ENCODE data around the gene EFHC1. TPM values are rescaled to one million over a fixed set of nuclear protein-coding genes. Genes with fewer than 3 reads are reported as not detected.
A peak's percentile ranks its signal among the peaks of the same experiment; 100 is the strongest.

Gene EFHC1
- total and polyA plus RNA-seq, 2 of the 13 experiments (the other 11 are each of a cell fraction or from before 2014, with no cell fraction given): 23.4 to 29.5 TPM

DNA sequence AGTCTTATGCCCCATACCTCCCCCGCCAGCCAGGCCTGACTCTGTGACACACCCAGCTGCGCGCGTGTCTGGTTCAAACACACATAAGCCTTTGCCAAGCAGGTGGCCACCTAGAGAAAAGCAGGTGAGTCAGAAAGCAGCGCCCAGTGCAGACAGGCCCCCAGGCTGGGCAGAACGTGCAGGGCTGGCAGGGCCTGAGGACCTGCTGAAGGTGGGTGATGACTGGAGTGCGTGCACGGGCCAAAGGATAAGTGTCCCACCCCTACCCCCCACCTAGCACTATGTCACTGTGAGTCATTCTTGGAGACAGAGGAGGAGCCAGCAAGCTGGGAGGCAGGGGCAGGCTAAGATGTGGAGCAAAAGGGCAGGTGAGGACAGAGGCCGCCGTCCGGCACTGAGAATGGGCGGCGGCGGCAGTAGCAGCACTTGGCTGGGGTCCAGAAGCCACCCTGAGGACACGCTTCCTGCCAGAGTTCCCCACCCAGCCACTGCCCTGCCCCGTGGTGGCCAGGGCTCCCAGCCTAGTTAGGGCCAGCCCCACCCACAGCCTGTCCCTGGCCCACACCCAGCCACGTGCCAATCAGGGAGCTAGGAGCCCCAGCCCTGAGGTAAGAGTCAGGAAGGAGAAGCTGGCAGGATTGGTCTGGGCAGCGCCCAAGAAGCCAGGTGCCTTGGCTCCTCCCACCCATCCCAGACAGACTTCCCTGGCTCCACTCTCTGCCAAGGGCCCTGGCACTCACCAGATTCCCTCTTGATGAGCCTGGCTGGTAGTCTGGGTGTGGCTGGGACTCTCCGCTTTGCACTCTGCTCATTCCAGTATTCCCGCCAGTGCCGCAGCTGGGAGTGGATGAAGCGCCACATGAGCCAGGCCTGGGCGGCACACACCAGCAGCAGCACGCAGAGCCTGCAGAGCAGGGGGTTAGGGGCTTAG, 84.0 kb downstream of the EFHC1 start (continued):
- TF ChIP-seq, protein P1, sequence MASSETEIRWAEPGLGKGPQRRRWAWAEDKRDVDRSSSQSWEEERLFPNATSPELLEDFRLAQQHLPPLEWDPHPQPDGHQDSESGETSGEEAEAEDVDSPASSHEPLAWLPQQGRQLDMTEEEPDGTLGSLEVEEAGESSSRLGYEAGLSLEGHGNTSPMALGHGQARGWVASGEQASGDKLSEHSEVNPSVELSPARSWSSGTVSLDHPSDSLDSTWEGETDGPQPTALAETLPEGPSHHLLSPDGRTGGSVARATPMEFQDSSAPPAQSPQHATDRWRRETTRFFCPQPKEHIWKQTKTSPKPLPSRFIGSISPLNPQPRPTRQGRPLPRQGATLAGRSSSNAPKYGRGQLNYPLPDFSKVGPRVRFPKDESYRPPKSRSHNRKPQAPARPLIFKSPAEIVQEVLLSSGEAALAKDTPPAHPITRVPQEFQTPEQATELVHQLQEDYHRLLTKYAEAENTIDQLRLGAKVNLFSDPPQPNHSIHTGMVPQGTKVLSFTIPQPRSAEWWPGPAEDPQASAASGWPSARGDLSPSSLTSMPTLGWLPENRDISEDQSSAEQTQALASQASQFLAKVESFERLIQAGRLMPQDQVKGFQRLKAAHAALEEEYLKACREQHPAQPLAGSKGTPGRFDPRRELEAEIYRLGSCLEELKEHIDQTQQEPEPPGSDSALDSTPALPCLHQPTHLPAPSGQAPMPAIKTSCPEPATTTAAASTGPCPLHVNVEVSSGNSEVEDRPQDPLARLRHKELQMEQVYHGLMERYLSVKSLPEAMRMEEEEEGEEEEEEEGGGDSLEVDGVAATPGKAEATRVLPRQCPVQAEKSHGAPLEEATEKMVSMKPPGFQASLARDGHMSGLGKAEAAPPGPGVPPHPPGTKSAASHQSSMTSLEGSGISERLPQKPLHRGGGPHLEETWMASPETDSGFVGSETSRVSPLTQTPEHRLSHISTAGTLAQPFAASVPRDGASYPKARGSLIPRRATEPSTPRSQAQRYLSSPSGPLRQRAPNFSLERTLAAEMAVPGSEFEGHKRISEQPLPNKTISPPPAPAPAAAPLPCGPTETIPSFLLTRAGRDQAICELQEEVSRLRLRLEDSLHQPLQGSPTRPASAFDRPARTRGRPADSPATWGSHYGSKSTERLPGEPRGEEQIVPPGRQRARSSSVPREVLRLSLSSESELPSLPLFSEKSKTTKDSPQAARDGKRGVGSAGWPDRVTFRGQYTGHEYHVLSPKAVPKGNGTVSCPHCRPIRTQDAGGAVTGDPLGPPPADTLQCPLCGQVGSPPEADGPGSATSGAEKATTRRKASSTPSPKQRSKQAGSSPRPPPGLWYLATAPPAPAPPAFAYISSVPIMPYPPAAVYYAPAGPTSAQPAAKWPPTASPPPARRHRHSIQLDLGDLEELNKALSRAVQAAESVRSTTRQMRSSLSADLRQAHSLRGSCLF (CRISPR knock-in tag; IDR thresholded peaks at IDR 0.05; ENCODE audit: borderline replicate concordance): no peak
- peak; percentile 68 for TF ChIP-seq AGO2 (optimal IDR thresholded peaks at IDR 0.05; ENCODE audit: low read depth, low read length)
- TF ChIP-seq ZKSCAN5 (CRISPR knock-in tag; IDR thresholded peaks at IDR 0.05): no peak
- TF ChIP-seq, protein P2, sequence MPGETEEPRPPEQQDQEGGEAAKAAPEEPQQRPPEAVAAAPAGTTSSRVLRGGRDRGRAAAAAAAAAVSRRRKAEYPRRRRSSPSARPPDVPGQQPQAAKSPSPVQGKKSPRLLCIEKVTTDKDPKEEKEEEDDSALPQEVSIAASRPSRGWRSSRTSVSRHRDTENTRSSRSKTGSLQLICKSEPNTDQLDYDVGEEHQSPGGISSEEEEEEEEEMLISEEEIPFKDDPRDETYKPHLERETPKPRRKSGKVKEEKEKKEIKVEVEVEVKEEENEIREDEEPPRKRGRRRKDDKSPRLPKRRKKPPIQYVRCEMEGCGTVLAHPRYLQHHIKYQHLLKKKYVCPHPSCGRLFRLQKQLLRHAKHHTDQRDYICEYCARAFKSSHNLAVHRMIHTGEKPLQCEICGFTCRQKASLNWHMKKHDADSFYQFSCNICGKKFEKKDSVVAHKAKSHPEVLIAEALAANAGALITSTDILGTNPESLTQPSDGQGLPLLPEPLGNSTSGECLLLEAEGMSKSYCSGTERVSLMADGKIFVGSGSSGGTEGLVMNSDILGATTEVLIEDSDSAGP (CRISPR knock-in tag; IDR thresholded peaks at IDR 0.05; ENCODE audit: borderline replicate concordance): peak; percentile 25; the same call in 1 of the 2 replicates
- no peak for TF ChIP-seq HNRNPL (IDR thresholded peaks at IDR 0.05; ENCODE audit: low read depth, low read length)
- no peak for TF ChIP-seq THAP11 (CRISPR knock-in tag; IDR thresholded peaks at IDR 0.05)
- TF ChIP-seq XRCC5 (optimal IDR thresholded peaks at IDR 0.05; ENCODE audit: low read length): no peak
- no peak for TF ChIP-seq GATA4 (IDR thresholded peaks at IDR 0.05; ENCODE audit: borderline replicate concordance, low read depth)
- TF ChIP-seq TBP (CRISPR knock-in tag; IDR thresholded peaks at IDR 0.05): no peak
- TF ChIP-seq, protein P3, sequence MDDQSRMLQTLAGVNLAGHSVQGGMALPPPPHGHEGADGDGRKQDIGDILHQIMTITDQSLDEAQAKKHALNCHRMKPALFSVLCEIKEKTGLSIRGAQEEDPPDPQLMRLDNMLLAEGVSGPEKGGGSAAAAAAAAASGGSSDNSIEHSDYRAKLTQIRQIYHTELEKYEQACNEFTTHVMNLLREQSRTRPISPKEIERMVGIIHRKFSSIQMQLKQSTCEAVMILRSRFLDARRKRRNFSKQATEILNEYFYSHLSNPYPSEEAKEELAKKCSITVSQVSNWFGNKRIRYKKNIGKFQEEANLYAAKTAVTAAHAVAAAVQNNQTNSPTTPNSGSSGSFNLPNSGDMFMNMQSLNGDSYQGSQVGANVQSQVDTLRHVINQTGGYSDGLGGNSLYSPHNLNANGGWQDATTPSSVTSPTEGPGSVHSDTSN (CRISPR knock-in tag; IDR thresholded peaks at IDR 0.05; ENCODE audit: borderline replicate concordance): no peak
- TF ChIP-seq FOSL2 (CRISPR knock-in tag; IDR thresholded peaks at IDR 0.05): peak; percentile 40; the same call in 1 of the 2 replicates
- TF ChIP-seq MAZ (IDR thresholded peaks at IDR 0.05; ENCODE audit: borderline replicate concordance, low read depth, low read length): no peak
- TF ChIP-seq MAZ (CRISPR knock-in tag; IDR thresholded peaks at IDR 0.05; ENCODE audit: low read depth): no peak
- TF ChIP-seq, protein P4, sequence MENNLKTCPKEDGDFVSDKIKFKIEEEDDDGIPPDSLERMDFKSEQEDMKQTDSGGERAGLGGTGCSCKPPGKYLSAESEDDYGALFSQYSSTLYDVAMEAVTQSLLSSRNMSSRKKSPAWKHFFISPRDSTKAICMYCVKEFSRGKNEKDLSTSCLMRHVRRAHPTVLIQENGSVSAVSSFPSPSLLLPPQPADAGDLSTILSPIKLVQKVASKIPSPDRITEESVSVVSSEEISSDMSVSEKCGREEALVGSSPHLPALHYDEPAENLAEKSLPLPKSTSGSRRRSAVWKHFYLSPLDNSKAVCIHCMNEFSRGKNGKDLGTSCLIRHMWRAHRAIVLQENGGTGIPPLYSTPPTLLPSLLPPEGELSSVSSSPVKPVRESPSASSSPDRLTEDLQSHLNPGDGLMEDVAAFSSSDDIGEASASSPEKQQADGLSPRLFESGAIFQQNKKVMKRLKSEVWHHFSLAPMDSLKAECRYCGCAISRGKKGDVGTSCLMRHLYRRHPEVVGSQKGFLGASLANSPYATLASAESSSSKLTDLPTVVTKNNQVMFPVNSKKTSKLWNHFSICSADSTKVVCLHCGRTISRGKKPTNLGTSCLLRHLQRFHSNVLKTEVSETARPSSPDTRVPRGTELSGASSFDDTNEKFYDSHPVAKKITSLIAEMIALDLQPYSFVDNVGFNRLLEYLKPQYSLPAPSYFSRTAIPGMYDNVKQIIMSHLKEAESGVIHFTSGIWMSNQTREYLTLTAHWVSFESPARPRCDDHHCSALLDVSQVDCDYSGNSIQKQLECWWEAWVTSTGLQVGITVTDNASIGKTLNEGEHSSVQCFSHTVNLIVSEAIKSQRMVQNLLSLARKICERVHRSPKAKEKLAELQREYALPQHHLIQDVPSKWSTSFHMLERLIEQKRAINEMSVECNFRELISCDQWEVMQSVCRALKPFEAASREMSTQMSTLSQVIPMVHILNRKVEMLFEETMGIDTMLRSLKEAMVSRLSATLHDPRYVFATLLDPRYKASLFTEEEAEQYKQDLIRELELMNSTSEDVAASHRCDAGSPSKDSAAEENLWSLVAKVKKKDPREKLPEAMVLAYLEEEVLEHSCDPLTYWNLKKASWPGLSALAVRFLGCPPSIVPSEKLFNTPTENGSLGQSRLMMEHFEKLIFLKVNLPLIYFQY (CRISPR knock-in tag; IDR thresholded peaks at IDR 0.05; ENCODE audit: borderline replicate concordance): no peak
- TF ChIP-seq, protein P5, sequence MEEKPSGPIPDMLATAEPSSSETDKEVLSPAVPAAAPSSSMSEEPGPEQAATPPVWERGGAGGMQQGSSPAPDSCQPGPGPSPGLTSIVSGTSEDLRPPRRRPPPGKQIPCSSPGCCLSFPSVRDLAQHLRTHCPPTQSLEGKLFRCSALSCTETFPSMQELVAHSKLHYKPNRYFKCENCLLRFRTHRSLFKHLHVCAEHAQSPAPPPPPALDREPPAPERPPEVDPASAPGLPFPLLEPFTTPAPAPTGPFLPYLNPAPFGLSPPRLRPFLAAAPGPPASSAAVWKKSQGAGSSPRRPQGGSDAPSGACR (CRISPR knock-in tag; IDR thresholded peaks at IDR 0.05): no peak
